K562 (cell line): Measurements from ENCODE around the gene LETM1. TPM values are rescaled to one million over a fixed set of nuclear protein-coding genes. Genes with fewer than 3 reads are reported as not detected.

Experiments used
- FOXK1 ChIP-seq: sonication (generic); formaldehyde crosslinking; IDR thresholded peaks from 2 replicates; pipeline ENCODE4 v1.8.0; 2022; ENCODE audit warnings: missing genetic modification reagents, mild to moderate bottlenecking, borderline replicate concordance
- MBD2 ChIP-seq: sonication (generic); IDR thresholded peaks from 2 replicates; pipeline ENCODE4 v1.6.1; 2016; ENCODE audit warnings: low read depth, borderline replicate concordance
- MTA3 ChIP-seq: fragments of 450-650 bp; formaldehyde crosslinking; IDR thresholded peaks from 2 replicates; pipeline ENCODE4 v1.6.1; 2017; ENCODE audit warnings: mild to moderate bottlenecking, borderline replicate concordance
- NUFIP1 ChIP-seq: fragments of 450-650 bp; IDR thresholded peaks from 2 replicates; pipeline ENCODE4 v1.6.1; 2018; ENCODE audit not compliant: partially characterized antibody
- POLR2A ChIP-seq: fragments of 450-650 bp; conservative IDR thresholded peaks from 2 replicates; pipeline ENCODE4 v1.6.1; 2016
- RBM34 ChIP-seq: fragments of 200-400 bp; formaldehyde crosslinking; IDR thresholded peaks from 2 replicates; pipeline ENCODE4 v1.6.1; 2018; ENCODE audit warnings: low read length, borderline replicate concordance; ENCODE audit not compliant: insufficient read depth
- SUPT5H ChIP-seq: fragments of 450-650 bp; IDR thresholded peaks from 2 replicates; pipeline ENCODE4 v1.6.1; 2016
- TOE1 ChIP-seq, 2 experiments: fragments of 450-650 bp in 1 of 2; sonication (generic) in 1 of 2; formaldehyde crosslinking in 1 of 2; IDR thresholded peaks; 2 replicates each; pipeline versions ENCODE4 v1.7.1 to v1.8.0; 2016 to 2022; ENCODE audit warnings: borderline replicate concordance in 2 of 2, mild to moderate bottlenecking in 2 of 2, antibody characterized with exemption in 1 of 2, inconsistent platforms in 1 of 2, low read depth in 1 of 2, missing genetic modification reagents in 1 of 2, moderate library complexity in 1 of 2
- VEZF1 ChIP-seq: fragments of 200-800 bp; sonication (Bioruptor generic); IDR thresholded peaks from 2 replicates; pipeline ENCODE4 v1.6.1; 2017; ENCODE audit warnings: missing genetic modification characterization, missing compliant biosample characterization
- ZNF639 ChIP-seq, 2 experiments: fragments of 200-800 bp in 1 of 2; sonication (Bioruptor generic) in 1 of 2; sonication (generic) in 1 of 2; formaldehyde crosslinking in 1 of 2; IDR thresholded peaks in 1 of 2; conservative IDR thresholded peaks in 1 of 2; 2 replicates each; pipeline versions ENCODE4 v1.5.0 to v1.6.1; 2016 to 2020; ENCODE audit warnings: missing compliant biosample characterization in 1 of 2, missing genetic modification characterization in 1 of 2, missing genetic modification reagents in 1 of 2
- polyA plus RNA-seq, 8 experiments: library from polyadenylated mRNA; depleted of rRNA in 4 of 8; stranded (reverse) in 5 of 8; unstranded in 3 of 8; fragments of >200 nt; fragmentation: Nextera tagmentation in 2 of 8; fragmentation: Illumina TruSeq in 1 of 8; extraction: Ambion mirVana in 2 of 8; extraction: Trizol in 1 of 8; gene quantifications; 2 replicates each; pipeline versions ENCODE4 v1.2.1 to v1.2.3, GENCODE V29; 2011 to 2014; ENCODE audit warnings: inconsistent platforms in 1 of 8, missing spikeins in 1 of 8
- total RNA-seq, 7 experiments: library from RNA; depleted of rRNA in 6 of 7; stranded (reverse); fragments of >200 nt in 6 of 7; fragmentation: Illumina TruSeq in 2 of 7; extraction: Trizol in 2 of 7; gene quantifications; 2 replicates each; pipeline versions ENCODE4 v1.2.1 to v1.2.3, GENCODE V29; 2011 to 2021; ENCODE audit warnings: low replicate concordance in 1 of 7
- TF ChIP-seq, protein P1 (sequence below): sonication (generic); formaldehyde crosslinking; IDR thresholded peaks from 2 replicates; pipeline ENCODE4 v1.8.0; 2022; ENCODE audit warnings: missing genetic modification reagents, mild to moderate bottlenecking, moderate library complexity, borderline replicate concordance
- TF ChIP-seq, protein P2 (sequence below), 2 experiments: fragments of 150-350 bp in 1 of 2; IDR thresholded peaks; 2 replicates each; pipeline ENCODE4 v1.6.1; 2012 to 2016; ENCODE audit warnings: low read depth in 2 of 2, low read length in 2 of 2, mild to moderate bottlenecking in 1 of 2, moderate library complexity in 1 of 2

The LETM1 gene
- total and polyA plus RNA-seq, 9 of the 15 experiments (the other 6 are each of a cell fraction or from before 2014, with no cell fraction given), result 3.9 to 109 (median 35.0) TPM

DNA sequence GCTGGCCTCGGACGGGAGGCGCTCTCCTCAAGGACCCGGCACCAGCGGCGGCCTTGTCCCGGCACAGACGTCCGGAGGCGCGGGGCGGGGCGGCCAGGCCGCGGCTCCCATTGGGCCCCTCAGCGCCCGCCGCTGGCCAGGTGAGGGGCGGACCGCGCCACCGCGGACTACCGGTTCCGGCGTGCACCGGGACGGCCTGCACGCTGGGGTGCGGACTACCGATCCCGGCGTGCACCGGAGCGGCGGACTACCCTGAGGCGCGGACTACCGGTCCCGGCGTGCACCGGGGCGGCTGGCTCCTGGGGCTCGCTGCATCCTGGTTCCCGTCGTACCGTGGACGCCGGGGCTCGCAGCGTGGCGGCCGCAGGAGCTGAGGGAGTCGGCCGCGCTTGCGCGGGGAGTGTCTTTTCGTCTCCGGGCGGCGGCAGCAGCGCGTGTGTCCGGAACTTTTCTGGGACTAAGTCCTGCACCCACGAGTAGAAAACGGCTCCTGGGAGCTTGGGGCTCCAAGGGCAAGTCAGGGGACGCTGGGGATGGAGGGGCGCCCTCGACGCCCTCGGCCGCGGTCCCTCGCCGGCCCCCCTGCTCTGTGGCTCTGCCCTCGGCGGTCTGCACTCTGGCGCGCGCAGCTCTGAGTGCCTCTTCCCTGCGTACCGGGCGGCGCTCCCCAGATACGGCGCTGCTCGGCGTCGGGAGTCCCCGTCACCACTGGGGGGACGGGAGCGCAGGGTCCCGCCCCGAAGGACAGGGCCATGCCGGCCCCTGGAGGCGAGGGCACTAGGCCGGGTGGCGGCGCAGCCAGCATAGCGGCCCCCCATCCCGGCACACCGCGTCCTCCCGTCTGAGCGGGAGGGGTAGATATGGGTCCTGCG is at the start of gene LETM1 (continued):
- TF ChIP-seq ZNF639 (CRISPR knock-in tag; conservative IDR thresholded peaks at IDR 0.05 in 1 of 2, IDR thresholded peaks at IDR 0.05 in 1 of 2) (peak in 1 of 2 experiments; percentile 98; a peak in 2 of 4 replicates), NUFIP1 (no peak), MTA3 (peak; percentile 11; the same call in 1 of the 2 replicates), MBD2 (peak; percentile 88), SUPT5H (peak; percentile 88), POLR2A (peak; percentile 90), FOXK1 (CRISPR knock-in tag) (peak; percentile 46; the same call in 1 of the 2 replicates), TOE1 (IDR thresholded peaks at IDR 0.05; ENCODE audit: borderline replicate concordance) (0 out of 2 replicates have a peak, but pooled peaks have one; percentile 18), TOE1 (CRISPR knock-in tag; IDR thresholded peaks at IDR 0.05; ENCODE audit: borderline replicate concordance, low read depth) (0 out of 2 replicates have a peak, but pooled peaks have one; percentile 36), VEZF1 (peak; percentile 58; the same call in 1 of the 2 replicates), RBM34 (0 out of 2 replicates have a peak, but pooled peaks have one; percentile 9)
- TF ChIP-seq, protein P1, sequence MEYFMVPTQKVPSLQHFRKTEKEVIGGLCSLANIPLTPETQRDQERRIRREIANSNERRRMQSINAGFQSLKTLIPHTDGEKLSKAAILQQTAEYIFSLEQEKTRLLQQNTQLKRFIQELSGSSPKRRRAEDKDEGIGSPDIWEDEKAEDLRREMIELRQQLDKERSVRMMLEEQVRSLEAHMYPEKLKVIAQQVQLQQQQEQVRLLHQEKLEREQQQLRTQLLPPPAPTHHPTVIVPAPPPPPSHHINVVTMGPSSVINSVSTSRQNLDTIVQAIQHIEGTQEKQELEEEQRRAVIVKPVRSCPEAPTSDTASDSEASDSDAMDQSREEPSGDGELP (CRISPR knock-in tag), result peak; percentile 77
- TF ChIP-seq, protein P2, sequence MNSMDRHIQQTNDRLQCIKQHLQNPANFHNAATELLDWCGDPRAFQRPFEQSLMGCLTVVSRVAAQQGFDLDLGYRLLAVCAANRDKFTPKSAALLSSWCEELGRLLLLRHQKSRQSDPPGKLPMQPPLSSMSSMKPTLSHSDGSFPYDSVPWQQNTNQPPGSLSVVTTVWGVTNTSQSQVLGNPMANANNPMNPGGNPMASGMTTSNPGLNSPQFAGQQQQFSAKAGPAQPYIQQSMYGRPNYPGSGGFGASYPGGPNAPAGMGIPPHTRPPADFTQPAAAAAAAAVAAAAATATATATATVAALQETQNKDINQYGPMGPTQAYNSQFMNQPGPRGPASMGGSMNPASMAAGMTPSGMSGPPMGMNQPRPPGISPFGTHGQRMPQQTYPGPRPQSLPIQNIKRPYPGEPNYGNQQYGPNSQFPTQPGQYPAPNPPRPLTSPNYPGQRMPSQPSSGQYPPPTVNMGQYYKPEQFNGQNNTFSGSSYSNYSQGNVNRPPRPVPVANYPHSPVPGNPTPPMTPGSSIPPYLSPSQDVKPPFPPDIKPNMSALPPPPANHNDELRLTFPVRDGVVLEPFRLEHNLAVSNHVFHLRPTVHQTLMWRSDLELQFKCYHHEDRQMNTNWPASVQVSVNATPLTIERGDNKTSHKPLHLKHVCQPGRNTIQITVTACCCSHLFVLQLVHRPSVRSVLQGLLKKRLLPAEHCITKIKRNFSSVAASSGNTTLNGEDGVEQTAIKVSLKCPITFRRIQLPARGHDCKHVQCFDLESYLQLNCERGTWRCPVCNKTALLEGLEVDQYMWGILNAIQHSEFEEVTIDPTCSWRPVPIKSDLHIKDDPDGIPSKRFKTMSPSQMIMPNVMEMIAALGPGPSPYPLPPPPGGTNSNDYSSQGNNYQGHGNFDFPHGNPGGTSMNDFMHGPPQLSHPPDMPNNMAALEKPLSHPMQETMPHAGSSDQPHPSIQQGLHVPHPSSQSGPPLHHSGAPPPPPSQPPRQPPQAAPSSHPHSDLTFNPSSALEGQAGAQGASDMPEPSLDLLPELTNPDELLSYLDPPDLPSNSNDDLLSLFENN (IDR thresholded peaks at IDR 0.05; ENCODE audit: low read depth in 2 of 2, low read length in 2 of 2), result peak in 1 of 2 experiments; percentile 10; a peak in 1 of 4 replicates
